Measurements from ENCODE around the gene SCN5A. TPM values are rescaled to one million over a fixed set of nuclear protein-coding genes. Genes with fewer than 3 reads are reported as not detected.

SCN5A gene
- polyA plus RNA-seq, 1 of the 3 experiments (the other 2 are of a cell fraction): 0.18 TPM

DNA sequence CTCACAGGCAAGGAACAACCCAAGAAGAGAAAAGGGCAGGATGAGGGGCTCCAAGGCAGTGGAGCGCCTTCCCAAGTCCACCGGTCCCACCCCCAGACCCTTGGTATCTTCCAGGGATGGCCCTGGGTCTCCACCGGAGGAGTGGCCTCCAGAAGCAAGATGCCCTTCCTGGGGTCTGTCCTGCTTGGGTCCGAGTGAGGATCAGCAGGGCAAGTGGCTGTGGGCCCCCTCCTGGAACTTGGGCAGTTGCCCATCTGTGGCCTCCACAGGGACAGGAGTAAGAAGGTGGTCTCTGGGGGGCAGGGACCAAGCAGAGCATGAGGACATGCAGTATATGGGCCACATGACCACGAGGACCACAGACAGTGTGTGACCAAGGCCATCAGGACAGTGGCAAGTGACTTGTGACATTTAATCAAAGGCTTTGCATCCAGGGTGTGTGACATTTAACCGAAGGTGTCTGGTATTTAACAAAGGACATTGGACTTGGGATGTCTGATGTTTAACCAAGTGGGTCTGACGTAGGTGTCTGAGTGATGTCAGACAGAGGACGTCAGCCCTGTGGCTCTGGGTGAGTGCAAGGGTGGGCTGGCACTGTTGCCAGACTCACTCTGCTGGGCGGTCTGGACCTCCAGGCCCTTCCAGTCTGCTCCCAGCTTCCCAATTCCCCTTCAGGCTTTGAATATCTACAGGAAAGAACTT is 34.7 kb downstream of the SCN5A start:
- Histone ChIP-seq H3F3A (replicated peaks; ENCODE audit: insufficient read depth) (no peaks in the 10 kb centered on the region), H3K27me3 (ENCODE audit: insufficient read depth) (no peaks in the 10 kb centered on the region), H3K9ac (no peak overlapping the region), H3K9me2 (no peaks in the 10 kb centered on the region), H3K4me2 (no peak overlapping the region), H2AFZ (ENCODE audit: low read depth) (no peak overlapping the region), H3K27ac (ENCODE audit: low read depth in 2 of 2, low read length in 1 of 2) (no peak overlapping the region), H4K20me1 (ENCODE audit: insufficient read depth) (no peaks in the 10 kb centered on the region), H3K9me3 (no peaks in the 10 kb centered on the region), H3K36me3 (replicated peaks in 1 of 2; ENCODE audit: control insufficient read depth in 1 of 2, insufficient read depth in 2 of 2, low read length in 1 of 2) (no peaks in the 10 kb centered on the region), H3K79me2 (ENCODE audit: insufficient read depth) (no peaks in the 10 kb centered on the region), H3K4me1 (ENCODE audit: control insufficient read depth in 1 of 2, insufficient read depth in 2 of 2, low read depth in 1 of 2, low read length in 1 of 2) (peaks cover 0 to 5% of the 10 kb centered on the region in 2 experiments; a peak in 1 of 4 replicates), H3K4me3 (ENCODE audit: low read depth in 2 of 2, low read length in 1 of 2) (no peak overlapping the region)
- no peak for DNase-seq
- WGBS (ENCODE audit: low lambda C conversion rate): 36% methylated on average over 6 of the region's 9 CpGs
- TF ChIP-seq MEF2A (IDR thresholded peaks at IDR 0.05; ENCODE audit: borderline replicate concordance, low read depth) (no peak), RXRA (IDR thresholded peaks at IDR 0.05; ENCODE audit: borderline replicate concordance, low read depth) (no peak), EZH2phosphoT487 (IDR thresholded peaks at IDR 0.05; ENCODE audit: borderline replicate concordance, low read depth) (no peak), RAD21 (IDR thresholded peaks at IDR 0.05; ENCODE audit: low read length) (no peak), RFX5 (IDR thresholded peaks at IDR 0.05; ENCODE audit: low read length) (no peak), MXI1 (IDR thresholded peaks at IDR 0.05; ENCODE audit: low read depth, low read length) (no peak), ELF1 (IDR thresholded peaks at IDR 0.05) (no peak), SMC3 (IDR thresholded peaks at IDR 0.05; ENCODE audit: low read depth, low read length) (no peak), FOXM1 (IDR thresholded peaks at IDR 0.05; ENCODE audit: low read depth) (no peak), GABPA (IDR thresholded peaks at IDR 0.05; ENCODE audit: low read depth) (no peak), TEAD4 (IDR thresholded peaks at IDR 0.05; ENCODE audit: borderline replicate concordance, insufficient read depth) (no peak), NRF1 (IDR thresholded peaks at IDR 0.05; ENCODE audit: low read depth, low read length) (no peak)
- ChIA-PET CTCF (interaction anchor here (1.5 kb wide), 1 partner anchor 12 kb away, joined by 4 read pairs; no protein-coding TSS in a partner anchor), POLR2A (interaction anchor here (0.6 kb wide), 1 partner anchor 795 kb away, joined by 3 read pairs; no protein-coding TSS in a partner anchor)

DNA sequence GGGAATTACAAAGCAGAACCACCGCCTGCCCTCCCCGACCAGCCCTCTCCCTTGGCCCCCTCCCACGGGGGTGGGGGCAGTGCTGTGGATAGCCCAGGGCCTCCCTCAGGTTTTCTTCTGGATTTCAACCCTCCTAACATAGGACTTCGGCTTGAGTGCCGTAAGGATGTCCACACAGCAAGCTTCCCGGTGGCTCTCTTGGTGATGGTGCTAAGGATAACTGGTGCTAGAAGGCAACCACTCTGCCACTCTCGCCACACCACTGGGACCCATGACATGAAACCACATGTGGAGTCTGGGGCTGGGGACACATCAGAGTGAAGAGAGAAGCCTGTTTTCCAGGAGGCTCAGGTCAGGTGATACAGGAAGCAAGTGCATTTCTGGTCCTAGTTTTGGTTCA is 35.4 kb downstream of the SCN5A start:
- H3K4me2 ChIP-seq: no peak overlapping the region
- no peak overlapping the region for H3K9ac ChIP-seq
- H3K79me2 ChIP-seq (ENCODE audit: insufficient read depth): no peaks in the 10 kb centered on the region
- CTCF ChIA-PET: interaction anchor here (1.0 kb wide), 1 partner anchor 41 kb away, joined by 3 read pairs; no protein-coding TSS in a partner anchor
- no peaks in the 10 kb centered on the region for H3K9me2 ChIP-seq
- no peaks in the 10 kb centered on the region for H3K36me3 ChIP-seq (replicated peaks in 1 of 2; ENCODE audit: control insufficient read depth in 1 of 2, insufficient read depth in 2 of 2, low read length in 1 of 2)
- H3K4me1 ChIP-seq (ENCODE audit: control insufficient read depth in 1 of 2, insufficient read depth in 2 of 2, low read depth in 1 of 2, low read length in 1 of 2): peaks cover 0 to 5% of the 10 kb centered on the region in 2 experiments; a peak in 1 of 4 replicates
- H2AFZ ChIP-seq (ENCODE audit: low read depth): no peak overlapping the region
- H3F3A ChIP-seq (replicated peaks; ENCODE audit: insufficient read depth): no peaks in the 10 kb centered on the region
- DNase-seq: no peak
- POLR2A ChIA-PET: interaction anchor here (0.6 kb wide), 1 partner anchor 796 kb away, joined by 3 read pairs; no protein-coding TSS in a partner anchor
- H4K20me1 ChIP-seq (ENCODE audit: insufficient read depth): no peaks in the 10 kb centered on the region
- H3K27ac ChIP-seq (ENCODE audit: low read depth in 2 of 2, low read length in 1 of 2): no peak overlapping the region
- no peaks in the 10 kb centered on the region for H3K9me3 ChIP-seq
- TF ChIP-seq, protein P1, sequence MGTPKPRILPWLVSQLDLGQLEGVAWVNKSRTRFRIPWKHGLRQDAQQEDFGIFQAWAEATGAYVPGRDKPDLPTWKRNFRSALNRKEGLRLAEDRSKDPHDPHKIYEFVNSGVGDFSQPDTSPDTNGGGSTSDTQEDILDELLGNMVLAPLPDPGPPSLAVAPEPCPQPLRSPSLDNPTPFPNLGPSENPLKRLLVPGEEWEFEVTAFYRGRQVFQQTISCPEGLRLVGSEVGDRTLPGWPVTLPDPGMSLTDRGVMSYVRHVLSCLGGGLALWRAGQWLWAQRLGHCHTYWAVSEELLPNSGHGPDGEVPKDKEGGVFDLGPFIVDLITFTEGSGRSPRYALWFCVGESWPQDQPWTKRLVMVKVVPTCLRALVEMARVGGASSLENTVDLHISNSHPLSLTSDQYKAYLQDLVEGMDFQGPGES (IDR thresholded peaks at IDR 0.05; ENCODE audit: low read depth, low read length): no peak
- TF ChIP-seq, protein P2, sequence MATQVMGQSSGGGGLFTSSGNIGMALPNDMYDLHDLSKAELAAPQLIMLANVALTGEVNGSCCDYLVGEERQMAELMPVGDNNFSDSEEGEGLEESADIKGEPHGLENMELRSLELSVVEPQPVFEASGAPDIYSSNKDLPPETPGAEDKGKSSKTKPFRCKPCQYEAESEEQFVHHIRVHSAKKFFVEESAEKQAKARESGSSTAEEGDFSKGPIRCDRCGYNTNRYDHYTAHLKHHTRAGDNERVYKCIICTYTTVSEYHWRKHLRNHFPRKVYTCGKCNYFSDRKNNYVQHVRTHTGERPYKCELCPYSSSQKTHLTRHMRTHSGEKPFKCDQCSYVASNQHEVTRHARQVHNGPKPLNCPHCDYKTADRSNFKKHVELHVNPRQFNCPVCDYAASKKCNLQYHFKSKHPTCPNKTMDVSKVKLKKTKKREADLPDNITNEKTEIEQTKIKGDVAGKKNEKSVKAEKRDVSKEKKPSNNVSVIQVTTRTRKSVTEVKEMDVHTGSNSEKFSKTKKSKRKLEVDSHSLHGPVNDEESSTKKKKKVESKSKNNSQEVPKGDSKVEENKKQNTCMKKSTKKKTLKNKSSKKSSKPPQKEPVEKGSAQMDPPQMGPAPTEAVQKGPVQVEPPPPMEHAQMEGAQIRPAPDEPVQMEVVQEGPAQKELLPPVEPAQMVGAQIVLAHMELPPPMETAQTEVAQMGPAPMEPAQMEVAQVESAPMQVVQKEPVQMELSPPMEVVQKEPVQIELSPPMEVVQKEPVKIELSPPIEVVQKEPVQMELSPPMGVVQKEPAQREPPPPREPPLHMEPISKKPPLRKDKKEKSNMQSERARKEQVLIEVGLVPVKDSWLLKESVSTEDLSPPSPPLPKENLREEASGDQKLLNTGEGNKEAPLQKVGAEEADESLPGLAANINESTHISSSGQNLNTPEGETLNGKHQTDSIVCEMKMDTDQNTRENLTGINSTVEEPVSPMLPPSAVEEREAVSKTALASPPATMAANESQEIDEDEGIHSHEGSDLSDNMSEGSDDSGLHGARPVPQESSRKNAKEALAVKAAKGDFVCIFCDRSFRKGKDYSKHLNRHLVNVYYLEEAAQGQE (IDR thresholded peaks at IDR 0.05; ENCODE audit: low read depth, low read length): no peak
- TF ChIP-seq YY1 (IDR thresholded peaks at IDR 0.05; ENCODE audit: low read depth): no peak
- TF ChIP-seq, protein P3, sequence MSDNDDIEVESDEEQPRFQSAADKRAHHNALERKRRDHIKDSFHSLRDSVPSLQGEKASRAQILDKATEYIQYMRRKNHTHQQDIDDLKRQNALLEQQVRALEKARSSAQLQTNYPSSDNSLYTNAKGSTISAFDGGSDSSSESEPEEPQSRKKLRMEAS (IDR thresholded peaks at IDR 0.05; ENCODE audit: low read depth): no peak
- no peak for TF ChIP-seq FOXM1 (IDR thresholded peaks at IDR 0.05; ENCODE audit: low read depth)
- no peak for TF ChIP-seq RCOR1 (IDR thresholded peaks at IDR 0.05; ENCODE audit: low read length)
- TF ChIP-seq EP300 (IDR thresholded peaks at IDR 0.05; ENCODE audit: borderline replicate concordance in 1 of 2, low read depth in 1 of 2, low read length in 1 of 2): no peak
- no peak for TF ChIP-seq SIN3A (IDR thresholded peaks at IDR 0.05; ENCODE audit: borderline replicate concordance, low read depth, low read length)
- TF ChIP-seq, protein P4, sequence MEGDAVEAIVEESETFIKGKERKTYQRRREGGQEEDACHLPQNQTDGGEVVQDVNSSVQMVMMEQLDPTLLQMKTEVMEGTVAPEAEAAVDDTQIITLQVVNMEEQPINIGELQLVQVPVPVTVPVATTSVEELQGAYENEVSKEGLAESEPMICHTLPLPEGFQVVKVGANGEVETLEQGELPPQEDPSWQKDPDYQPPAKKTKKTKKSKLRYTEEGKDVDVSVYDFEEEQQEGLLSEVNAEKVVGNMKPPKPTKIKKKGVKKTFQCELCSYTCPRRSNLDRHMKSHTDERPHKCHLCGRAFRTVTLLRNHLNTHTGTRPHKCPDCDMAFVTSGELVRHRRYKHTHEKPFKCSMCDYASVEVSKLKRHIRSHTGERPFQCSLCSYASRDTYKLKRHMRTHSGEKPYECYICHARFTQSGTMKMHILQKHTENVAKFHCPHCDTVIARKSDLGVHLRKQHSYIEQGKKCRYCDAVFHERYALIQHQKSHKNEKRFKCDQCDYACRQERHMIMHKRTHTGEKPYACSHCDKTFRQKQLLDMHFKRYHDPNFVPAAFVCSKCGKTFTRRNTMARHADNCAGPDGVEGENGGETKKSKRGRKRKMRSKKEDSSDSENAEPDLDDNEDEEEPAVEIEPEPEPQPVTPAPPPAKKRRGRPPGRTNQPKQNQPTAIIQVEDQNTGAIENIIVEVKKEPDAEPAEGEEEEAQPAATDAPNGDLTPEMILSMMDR (IDR thresholded peaks at IDR 0.05): no peak
- no peak for TF ChIP-seq RXRA (IDR thresholded peaks at IDR 0.05; ENCODE audit: borderline replicate concordance, low read depth)
- no peak for TF ChIP-seq EZH2phosphoT487 (IDR thresholded peaks at IDR 0.05; ENCODE audit: borderline replicate concordance, low read depth)
- no peak for TF ChIP-seq CHD2 (IDR thresholded peaks at IDR 0.05; ENCODE audit: low read length, partially characterized antibody)
- no peaks in the 10 kb centered on the region for H3K27me3 ChIP-seq (ENCODE audit: insufficient read depth)
- WGBS (ENCODE audit: low lambda C conversion rate): 52% methylated on average over 7 of the region's 7 CpGs
- no peak overlapping the region for H3K4me3 ChIP-seq (ENCODE audit: low read depth in 2 of 2, low read length in 1 of 2)

Data from SK-N-SH (cell line).